GM18511 (cell line): ENCODE measurements around the gene RBM33.

Experiments
- ATAC-seq: cut with Tn5 transposase; IDR thresholded peaks from one replicate; pipeline ENCODE4 v1.9.1; 2021; ENCODE audit warnings: mild to moderate bottlenecking, moderate library complexity; ENCODE audit not compliant: unreplicated experiment

Gene RBM33

GRCh38 chr7:155660059-155660757 lies 15.7 kb downstream of the RBM33 start:
- ATAC-seq = peak; percentile 83

- peak; percentile 70 for ATAC-seq
Measured at GRCh38 chr7:155660758-155661093, 16.3 kb downstream of the RBM33 start.

- ATAC-seq = no peak
Measured at GRCh38 chr7:155662343-155663043, 18.0 kb downstream of the RBM33 start.

- no peak for ATAC-seq
Measured at GRCh38 chr7:155663937-155664336, 19.5 kb downstream of the RBM33 start.

- no peak for ATAC-seq
Measured at GRCh38 chr7:155665079-155665956, 20.9 kb downstream of the RBM33 start.

GRCh38 chr7:155665957-155666287 lies 21.5 kb downstream of the RBM33 start:
- no peak for ATAC-seq

GRCh38 chr7:155667241-155667829 lies 22.9 kb downstream of the RBM33 start:
- no peak for ATAC-seq

- no peak for ATAC-seq
Measured at GRCh38 chr7:155669717-155670505, 25.4 kb downstream of the RBM33 start.

- no peak for ATAC-seq
Measured at GRCh38 chr7:155670521-155670920, 26.1 kb downstream of the RBM33 start.

- ATAC-seq = no peak
Measured at GRCh38 chr7:155674556-155674955, 30.1 kb downstream of the RBM33 start.

GRCh38 chr7:155676052-155676451 lies 31.6 kb downstream of the RBM33 start:
- ATAC-seq = peak; percentile 54

- ATAC-seq = no peak
Measured at GRCh38 chr7:155677688-155678087, 33.2 kb downstream of the RBM33 start.

GRCh38 chr7:155680124-155680523 lies 35.7 kb downstream of the RBM33 start:
- ATAC-seq = no peak

- ATAC-seq = no peak
Measured at GRCh38 chr7:155680864-155681263, 36.4 kb downstream of the RBM33 start.

GRCh38 chr7:155681663-155682062 lies 37.2 kb downstream of the RBM33 start:
- no peak for ATAC-seq

- ATAC-seq = no peak
Measured at GRCh38 chr7:155682484-155682883, 38.0 kb downstream of the RBM33 start.

- ATAC-seq = no peak
Measured at GRCh38 chr7:155683098-155683497, 38.6 kb downstream of the RBM33 start.

- ATAC-seq = no peak
Measured at GRCh38 chr7:155683714-155684113, 39.3 kb downstream of the RBM33 start.

GRCh38 chr7:155684543-155684942 lies 40.1 kb downstream of the RBM33 start:
- ATAC-seq = no peak

- peak; percentile 94 for ATAC-seq
Measured at GRCh38 chr7:155685070-155685790, 40.8 kb downstream of the RBM33 start.
